SU-DHL-6 (cell line): ENCODE data around the gene IGFLR1.

ENCODE experiments used
- H2AFZ ChIP-seq: fragments of 200-600 bp; sonication (generic); 2 replicates; pipeline ENCODE4 v1.6.1; 2014; ENCODE audit warnings: low read depth, mild to moderate bottlenecking, moderate library complexity, mixed read lengths, antibody characterized with exemption, low read length; ENCODE audit not compliant: severe bottlenecking
- H3F3A ChIP-seq: fragments of 200-600 bp; shearing (Covaris generic); 2 replicates; pipeline ENCODE4 v1.6.0; 2016; ENCODE audit warnings: antibody characterized with exemption, mild to moderate bottlenecking; ENCODE audit not compliant: insufficient read depth
- H3K27ac ChIP-seq: fragments of 200-600 bp; sonication (generic); 2 replicates; pipeline ENCODE4 v1.5.1; 2016; ENCODE audit warnings: low read depth, mild to moderate bottlenecking, low read length, moderate library complexity, mixed read lengths
- H3K27me3 ChIP-seq: fragments of 200-600 bp; sonication (generic), shearing (Covaris generic); 2 replicates; pipeline ENCODE4 v1.6.0; 2014; ENCODE audit warnings: mild to moderate bottlenecking, low read length
- H3K36me3 ChIP-seq: fragments of 200-600 bp; sonication (generic); 2 replicates; pipeline ENCODE4 v1.6.1; 2014; ENCODE audit warnings: mild to moderate bottlenecking, low read length, mixed read lengths
- H3K4me2 ChIP-seq: fragments of 300-600, 200-600 bp; shearing (Covaris generic), sonication (generic); 2 replicates; pipeline ENCODE4 v1.6.0; 2014; ENCODE audit warnings: low read length, low read depth, mild to moderate bottlenecking; ENCODE audit not compliant: poor library complexity, severe bottlenecking
- H3K4me3 ChIP-seq: fragments of 200-600 bp; sonication (generic); 2 replicates; pipeline ENCODE4 v1.5.1; 2014; ENCODE audit warnings: antibody characterized with exemption, low read length, mild to moderate bottlenecking, mixed read lengths; ENCODE audit not compliant: insufficient read depth, poor library complexity, severe bottlenecking
- H3K79me2 ChIP-seq: fragments of 200-600 bp; sonication (generic); 2 replicates; pipeline ENCODE4 v1.6.1; 2014; ENCODE audit warnings: mild to moderate bottlenecking, low read length, moderate library complexity; ENCODE audit not compliant: insufficient read depth
- H3K9ac ChIP-seq: fragments of 200-600 bp; sonication (generic); 2 replicates; pipeline ENCODE4 v1.7.0; 2014; ENCODE audit warnings: mild to moderate bottlenecking, low read length
- H3K9me2 ChIP-seq: fragments of 200-600 bp; sonication (generic); replicated peaks from 2 replicates; pipeline ENCODE4 v1.6.1; 2014; ENCODE audit warnings: low read length; ENCODE audit not compliant: insufficient read depth
- H3K9me3 ChIP-seq: fragments of 200-600 bp; sonication (generic); 2 replicates; pipeline ENCODE4 v1.6.1; 2014; ENCODE audit warnings: low read length, mixed read lengths; ENCODE audit not compliant: insufficient read depth
- H4K20me1 ChIP-seq: fragments of 200-600 bp; sonication (generic); 2 replicates; pipeline ENCODE4 v1.6.1; 2014; ENCODE audit warnings: low read depth, mild to moderate bottlenecking, antibody characterized with exemption, low read length, moderate library complexity, mixed read lengths
- EZH2phosphoT487 ChIP-seq: fragments of 200-600 bp; sonication (generic), shearing (Covaris generic); conservative IDR thresholded peaks from 2 replicates; pipeline ENCODE4 v1.6.1; 2018; ENCODE audit warnings: mild to moderate bottlenecking, antibody characterized with exemption, low read length, moderate library complexity, mixed read lengths
- TF ChIP-seq, protein P1 (sequence below): fragments of 200-600 bp; sonication (generic); IDR thresholded peaks from one replicate; pipeline ENCODE4 v1.5.1; 2017; ENCODE audit warnings: antibody characterized with exemption, mild to moderate bottlenecking, low read length, moderate library complexity; ENCODE audit not compliant: insufficient read depth, poor library complexity, severe bottlenecking

The IGFLR1 gene

DNA sequence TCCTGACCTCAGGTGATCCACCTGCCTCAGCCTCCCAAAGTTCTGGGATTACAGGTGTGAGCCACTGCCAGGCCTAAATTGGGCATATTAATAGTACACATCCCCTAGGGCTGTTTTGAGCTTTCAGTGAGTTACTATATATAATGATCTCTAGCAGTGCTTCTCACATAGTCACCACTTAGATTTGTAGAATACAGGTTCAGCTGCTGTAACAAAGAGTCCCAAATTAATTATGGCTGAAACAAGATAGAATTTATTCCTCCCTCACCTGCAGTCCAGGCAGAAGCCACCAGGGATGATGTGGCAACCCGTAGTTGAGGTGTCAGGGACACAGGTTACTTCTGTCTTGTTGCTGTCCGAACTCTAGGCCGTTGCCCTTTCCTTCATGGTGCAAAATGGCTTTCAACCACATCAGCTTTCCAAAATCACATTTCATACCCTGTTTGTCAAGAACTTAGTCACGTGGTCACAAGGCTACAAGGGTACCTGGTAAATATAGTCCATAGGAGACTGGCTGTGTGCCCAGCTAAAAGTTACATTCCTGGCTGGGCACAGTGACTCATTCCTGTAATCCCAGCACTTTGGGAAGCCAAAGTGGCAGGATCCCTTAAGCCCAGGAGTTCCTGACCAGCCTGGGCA, 18.6 kb upstream of the IGFLR1 start:
- Histone ChIP-seq H3K27me3 (no peaks in the 10 kb centered on the region), H4K20me1 (no peaks in the 10 kb centered on the region), H3K4me2 (no peak overlapping the region), H3K36me3 (no peaks in the 10 kb centered on the region), H3K4me3 (no peak overlapping the region), H3K27ac (no peak overlapping the region), H3K79me2 (peaks cover 17% of the 10 kb centered on the region), H3K9me3 (no peaks in the 10 kb centered on the region), H2AFZ (no peak overlapping the region), H3K9ac (no peak overlapping the region), H3F3A (no peaks in the 10 kb centered on the region), H3K9me2 (no peaks in the 10 kb centered on the region)
- no peak for TF ChIP-seq EZH2phosphoT487
- TF ChIP-seq, protein P1, sequence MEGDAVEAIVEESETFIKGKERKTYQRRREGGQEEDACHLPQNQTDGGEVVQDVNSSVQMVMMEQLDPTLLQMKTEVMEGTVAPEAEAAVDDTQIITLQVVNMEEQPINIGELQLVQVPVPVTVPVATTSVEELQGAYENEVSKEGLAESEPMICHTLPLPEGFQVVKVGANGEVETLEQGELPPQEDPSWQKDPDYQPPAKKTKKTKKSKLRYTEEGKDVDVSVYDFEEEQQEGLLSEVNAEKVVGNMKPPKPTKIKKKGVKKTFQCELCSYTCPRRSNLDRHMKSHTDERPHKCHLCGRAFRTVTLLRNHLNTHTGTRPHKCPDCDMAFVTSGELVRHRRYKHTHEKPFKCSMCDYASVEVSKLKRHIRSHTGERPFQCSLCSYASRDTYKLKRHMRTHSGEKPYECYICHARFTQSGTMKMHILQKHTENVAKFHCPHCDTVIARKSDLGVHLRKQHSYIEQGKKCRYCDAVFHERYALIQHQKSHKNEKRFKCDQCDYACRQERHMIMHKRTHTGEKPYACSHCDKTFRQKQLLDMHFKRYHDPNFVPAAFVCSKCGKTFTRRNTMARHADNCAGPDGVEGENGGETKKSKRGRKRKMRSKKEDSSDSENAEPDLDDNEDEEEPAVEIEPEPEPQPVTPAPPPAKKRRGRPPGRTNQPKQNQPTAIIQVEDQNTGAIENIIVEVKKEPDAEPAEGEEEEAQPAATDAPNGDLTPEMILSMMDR = no peak

DNA sequence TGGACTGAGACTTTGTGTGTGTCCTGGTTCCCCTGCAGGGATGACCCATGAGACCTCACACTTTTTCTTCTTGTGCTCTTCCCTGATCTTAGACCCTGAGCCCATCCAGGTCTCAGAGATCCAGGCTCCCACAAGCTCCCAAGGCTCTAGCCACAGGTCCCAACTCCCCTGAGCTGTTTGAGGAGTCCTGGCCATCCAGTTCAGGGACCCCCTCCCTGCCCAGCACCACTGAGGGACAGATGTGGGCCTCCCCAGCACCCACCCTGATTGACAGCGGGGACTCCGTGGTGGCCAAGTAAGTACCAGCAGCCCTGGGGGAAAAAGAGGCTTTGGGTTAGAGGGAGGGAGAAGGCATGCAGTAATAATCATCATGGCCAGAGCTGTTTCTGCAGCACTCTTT, 17.4 kb upstream of the IGFLR1 start:
- Histone ChIP-seq H3F3A (no peaks in the 10 kb centered on the region), H3K27me3 (no peaks in the 10 kb centered on the region), H3K9me2 (no peaks in the 10 kb centered on the region), H3K36me3 (no peaks in the 10 kb centered on the region), H4K20me1 (no peaks in the 10 kb centered on the region), H3K4me2 (peak overlapping the region; percentile 62), H3K9me3 (no peaks in the 10 kb centered on the region), H3K4me3 (no peak overlapping the region), H3K79me2 (peaks cover 17% of the 10 kb centered on the region), H2AFZ (no peak overlapping the region), H3K9ac (no peak overlapping the region), H3K27ac (no peak overlapping the region)
- TF ChIP-seq EZH2phosphoT487 = no peak
- TF ChIP-seq, protein P1 = no peak

DNA sequence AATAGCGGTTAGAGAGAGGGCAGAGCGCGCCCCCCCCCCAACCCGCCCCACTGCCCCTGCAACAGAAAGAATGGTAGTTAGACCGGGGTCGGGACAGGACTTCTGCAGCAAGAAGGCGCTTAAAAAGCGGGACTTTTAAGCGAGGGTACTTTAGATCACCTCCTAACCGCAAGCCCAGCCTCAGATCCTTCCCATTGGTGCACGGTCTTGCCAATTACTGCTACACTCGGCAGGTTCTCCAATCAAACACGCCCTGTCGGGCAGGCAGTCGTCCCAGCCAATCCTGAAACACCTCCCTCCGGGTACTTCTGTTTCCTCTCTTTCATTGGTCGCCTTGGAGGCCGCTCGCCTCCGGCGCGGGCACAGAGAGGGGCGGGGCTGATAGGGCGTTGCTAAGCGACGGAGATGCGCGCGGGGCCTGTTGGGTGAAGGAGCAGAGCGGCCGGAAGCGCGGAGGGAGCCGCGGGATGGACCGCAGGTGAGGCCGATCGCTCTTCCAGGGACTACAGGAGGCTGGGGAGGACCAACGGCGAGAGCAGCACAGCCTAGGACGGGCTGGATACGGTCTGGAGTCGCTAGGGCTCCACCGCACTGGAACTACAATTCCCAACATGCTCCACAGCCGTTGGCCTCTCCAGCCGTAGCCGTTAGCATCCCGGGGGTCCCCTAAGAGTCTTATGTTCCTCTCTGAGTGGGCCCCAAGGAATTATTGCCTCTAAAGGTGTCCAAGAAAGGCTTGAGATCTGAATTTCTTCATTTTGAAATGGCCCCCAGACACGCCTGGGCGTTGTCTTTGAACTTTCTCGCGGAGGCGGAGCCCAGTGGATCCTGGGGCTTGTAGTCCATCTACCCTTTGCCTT, 15.7 kb upstream of the IGFLR1 start, which contains the start of gene PROSER3:
PROSER3 (plus strand) TSS at position 428 of the 860 bp plus-strand sequence; CDS start at position 468, 40 bp downstream.
- peak within 1 kb of the TSS; percentile 84 for H3K4me2 ChIP-seq
- no peaks in the 10 kb centered on the region for H3K27me3 ChIP-seq
- H3K4me3 ChIP-seq = peak within 1 kb of the TSS; percentile 83
- H4K20me1 ChIP-seq = no peaks in the 10 kb centered on the region
- H3K79me2 ChIP-seq = peaks cover 17% of the 10 kb centered on the region
- no peaks in the 10 kb centered on the region for H3K9me2 ChIP-seq
- no peaks in the 10 kb centered on the region for H3F3A ChIP-seq
- H3K9ac ChIP-seq = peak within 1 kb of the TSS; percentile 90
- H3K27ac ChIP-seq = peak within 1 kb of the TSS; percentile 86
- no peaks in the 10 kb centered on the region for H3K36me3 ChIP-seq
- TF ChIP-seq, protein P1 = no peak
- TF ChIP-seq EZH2phosphoT487 = no peak
- H3K9me3 ChIP-seq = no peaks in the 10 kb centered on the region
- peak within 1 kb of the TSS; percentile 64 for H2AFZ ChIP-seq
